NCI-H510A treated with DMSO at 0.1 percent for 48 hours (cell line): ENCODE measurements around the gene ARHGAP24.
"Not testable (repeated sequence)": the region's sequence is repeated elsewhere in the genome, so short reads cannot be mapped to it uniquely, and the experiment has no call there.

ENCODE experiments used
- DNase-seq: peaks from one replicate; lab custom pipeline; 2025; lab: John Stamatoyannopoulos, UW

ARHGAP24 gene

GRCh38 chr4:85656759-85657505 is 182.0 kb downstream of the ARHGAP24 start:
- DNase-seq: no peak

- DNase-seq: no peak
Observed at GRCh38 chr4:85658766-85659439, 184.0 kb downstream of the ARHGAP24 start.

- no peak for DNase-seq
Observed at GRCh38 chr4:85659610-85660218, 184.8 kb downstream of the ARHGAP24 start.

- DNase-seq: not testable (repeated sequence)
Observed at GRCh38 chr4:85666625-85667024, 191.7 kb downstream of the ARHGAP24 start.

- no peak for DNase-seq
Observed at GRCh38 chr4:85669204-85669603, 194.3 kb downstream of the ARHGAP24 start.

GRCh38 chr4:85669992-85670548 is 195.1 kb downstream of the ARHGAP24 start:
- DNase-seq: no peak

- DNase-seq: no peak
Observed at GRCh38 chr4:85671120-85671519, 196.2 kb downstream of the ARHGAP24 start.

- no peak for DNase-seq
Observed at GRCh38 chr4:85672116-85672515, 197.2 kb downstream of the ARHGAP24 start.

- no peak for DNase-seq
Observed at GRCh38 chr4:85672959-85673358, 198.0 kb downstream of the ARHGAP24 start.

GRCh38 chr4:85673540-85673939 is 198.6 kb downstream of the ARHGAP24 start:
- no peak for DNase-seq

GRCh38 chr4:85675076-85676049 is 200.4 kb downstream of the ARHGAP24 start:
- DNase-seq: peak; percentile 84

- no peak for DNase-seq
Observed at GRCh38 chr4:85676050-85676425, 201.1 kb downstream of the ARHGAP24 start.

GRCh38 chr4:85676850-85677590 is 202.1 kb downstream of the ARHGAP24 start:
- DNase-seq: peak; percentile 48

- DNase-seq: no peak
Observed at GRCh38 chr4:85681221-85681657, 206.3 kb downstream of the ARHGAP24 start.

- no peak for DNase-seq
Observed at GRCh38 chr4:85681921-85682320, 207.0 kb downstream of the ARHGAP24 start.

GRCh38 chr4:85682391-85682790 is 207.4 kb downstream of the ARHGAP24 start:
- DNase-seq: no peak

- DNase-seq: no peak
Observed at GRCh38 chr4:85684676-85685075, 209.7 kb downstream of the ARHGAP24 start.

GRCh38 chr4:85686398-85686797 is 211.4 kb downstream of the ARHGAP24 start:
- DNase-seq: no peak

GRCh38 chr4:85688055-85688740 is 213.2 kb downstream of the ARHGAP24 start:
- no peak for DNase-seq

GRCh38 chr4:85696661-85697060 is 221.7 kb downstream of the ARHGAP24 start:
- DNase-seq: no peak
